Mesendoderm (in vitro differentiated cells): Measurements from ENCODE around the gene GCHFR.

Source experiments
- DNase-seq: peaks from one replicate; pipeline ENCODE4 v3.0.0; 2013
- H2AK5ac ChIP-seq: 2 replicates; pipeline ENCODE4 v1.6.1; 2013; ENCODE audit warnings: low read length, inconsistent platforms
- H2BK120ac ChIP-seq: 2 replicates; pipeline ENCODE4 v1.6.1; 2013; ENCODE audit warnings: low read depth, mild to moderate bottlenecking, low read length, moderate library complexity, mixed read lengths
- H2BK15ac ChIP-seq: replicated peaks from 2 replicates; pipeline ENCODE4 v1.6.1; 2013; ENCODE audit warnings: low read depth, mild to moderate bottlenecking, moderate library complexity
- H2BK5ac ChIP-seq: 2 replicates; pipeline ENCODE4 v1.6.1; 2013; ENCODE audit warnings: low read length, inconsistent platforms
- H3K18ac ChIP-seq: 2 replicates; pipeline ENCODE4 v1.6.1; 2013; ENCODE audit warnings: mild to moderate bottlenecking, low read length, mixed read lengths
- H3K23ac ChIP-seq: one replicate; pipeline ENCODE4 v1.6.1; 2013; ENCODE audit warnings: low read length
- H3K27ac ChIP-seq: 2 replicates; pipeline ENCODE4 v1.5.1; 2013; ENCODE audit warnings: low read depth, mild to moderate bottlenecking, inconsistent platforms, low read length, moderate library complexity
- H3K27me3 ChIP-seq: 2 replicates; pipeline ENCODE4 v1.6.1; 2013; ENCODE audit warnings: low read length, control low read depth, mild to moderate bottlenecking, inconsistent platforms; ENCODE audit not compliant: insufficient read depth, poor library complexity
- H3K36me3 ChIP-seq: 2 replicates; pipeline ENCODE4 v1.6.1; 2013; ENCODE audit warnings: low read length, inconsistent platforms; ENCODE audit not compliant: control insufficient read depth, insufficient read depth
- H3K4ac ChIP-seq: one replicate; pipeline ENCODE4 v1.6.1; 2013; ENCODE audit warnings: low read depth, mild to moderate bottlenecking, low read length, moderate library complexity
- H3K4me1 ChIP-seq: 2 replicates; pipeline ENCODE4 v1.6.1; 2013; ENCODE audit warnings: low read depth, low read length, inconsistent platforms; ENCODE audit not compliant: control insufficient read depth
- H3K4me2 ChIP-seq: 2 replicates; pipeline ENCODE4 v1.6.1; 2013; ENCODE audit warnings: low read length
- H3K4me3 ChIP-seq: 2 replicates; pipeline ENCODE4 v1.5.1; 2013; ENCODE audit warnings: mild to moderate bottlenecking, low read length
- H3K56ac ChIP-seq: one replicate; pipeline ENCODE4 v1.6.1; 2013; ENCODE audit warnings: low read length
- H3K79me1 ChIP-seq: 2 replicates; pipeline ENCODE4 v1.6.1; 2013; ENCODE audit warnings: low read length, inconsistent platforms
- H3K79me2 ChIP-seq: 2 replicates; pipeline ENCODE4 v1.6.1; 2013; ENCODE audit warnings: mild to moderate bottlenecking, low read length; ENCODE audit not compliant: control insufficient read depth, insufficient read depth
- H3K9ac ChIP-seq: 2 replicates; pipeline ENCODE4 v1.6.1; 2013; ENCODE audit warnings: low read length, inconsistent platforms
- H4K5ac ChIP-seq: one replicate; pipeline ENCODE4 v1.6.1; 2013; ENCODE audit warnings: low read length
- H4K8ac ChIP-seq: one replicate; pipeline ENCODE4 v1.6.1; 2013; ENCODE audit warnings: low read depth, mild to moderate bottlenecking, control low read depth, low read length, moderate library complexity
- WGBS: extraction: QIAGEN DNeasy Blood & Tissue Kit; methylation state at CpG from one replicate; pipeline ENCODE4 v1.1.7; 2013; ENCODE audit warnings: low lambda C conversion rate, missing lambda C conversion rate; ENCODE audit not compliant: insufficient coverage; ENCODE audit errors: extremely low coverage; 5-methylcytosine and 5-hydroxymethylcytosine counted together

The GCHFR gene

GRCh38 chr15:40785164-40785563 lies 21.3 kb downstream of the GCHFR start:
- Histone ChIP-seq H2BK15ac (no peak overlapping the region), H2AK5ac (no peak overlapping the region), H3K9ac (no peak overlapping the region), H4K8ac (no peak overlapping the region), H4K5ac (no peak overlapping the region), H2BK120ac (no peak overlapping the region), H3K56ac (no peak overlapping the region), H3K27me3 (no peaks in the 10 kb centered on the region), H2BK5ac (no peak overlapping the region), H3K27ac (no peak overlapping the region), H3K23ac (no peak overlapping the region), H3K79me1 (peaks cover 7% of the 10 kb centered on the region), H3K4me2 (no peak overlapping the region), H3K79me2 (no peaks in the 10 kb centered on the region), H3K4ac (no peak overlapping the region), H3K18ac (no peak overlapping the region), H3K4me3 (no peak overlapping the region), H3K36me3 (no peaks in the 10 kb centered on the region), H3K4me1 (peaks cover 21% of the 10 kb centered on the region)
- no peak for DNase-seq
- no CpG with 5 or more reads among the region's 3 CpGs for WGBS

- H3K27me3 ChIP-seq: no peaks in the 10 kb centered on the region
- H3K4me3 ChIP-seq: no peak overlapping the region
- peaks cover 7% of the 10 kb centered on the region for H3K79me1 ChIP-seq
- WGBS: no CpG with 5 or more reads among the region's 2 CpGs
- no peak overlapping the region for H2BK15ac ChIP-seq
- H3K4me1 ChIP-seq: peaks cover 21% of the 10 kb centered on the region
- H3K4ac ChIP-seq: no peak overlapping the region
- no peak overlapping the region for H3K27ac ChIP-seq
- no peak overlapping the region for H3K4me2 ChIP-seq
- H2BK120ac ChIP-seq: no peak overlapping the region
- H3K23ac ChIP-seq: no peak overlapping the region
- H3K79me2 ChIP-seq: no peaks in the 10 kb centered on the region
- no peak overlapping the region for H2AK5ac ChIP-seq
- H3K56ac ChIP-seq: no peak overlapping the region
- no peaks in the 10 kb centered on the region for H3K36me3 ChIP-seq
- H2BK5ac ChIP-seq: no peak overlapping the region
- H3K18ac ChIP-seq: no peak overlapping the region
- DNase-seq: no peak
- H3K9ac ChIP-seq: no peak overlapping the region
- H4K8ac ChIP-seq: no peak overlapping the region
- no peak overlapping the region for H4K5ac ChIP-seq
Observed at GRCh38 chr15:40785814-40786213, 21.9 kb downstream of the GCHFR start.

GRCh38 chr15:40787344-40787841 lies 23.5 kb downstream of the GCHFR start:
- Histone ChIP-seq H3K4me3 (no peak overlapping the region), H3K27me3 (no peaks in the 10 kb centered on the region), H3K4me1 (peaks cover 21% of the 10 kb centered on the region), H3K56ac (peak overlapping the region; percentile 38), H2AK5ac (no peak overlapping the region), H3K18ac (no peak overlapping the region), H2BK15ac (no peak overlapping the region), H3K9ac (no peak overlapping the region), H3K23ac (no peak overlapping the region), H3K79me1 (peaks cover 7% of the 10 kb centered on the region), H3K27ac (no peak overlapping the region), H2BK5ac (peak overlapping the region; percentile 45), H4K5ac (no peak overlapping the region), H3K4ac (no peak overlapping the region), H3K79me2 (no peaks in the 10 kb centered on the region), H3K36me3 (no peaks in the 10 kb centered on the region), H4K8ac (no peak overlapping the region), H3K4me2 (no peak overlapping the region), H2BK120ac (no peak overlapping the region)
- peak; percentile 93 for DNase-seq
- no CpG with 5 or more reads among the region's 4 CpGs for WGBS

DNA sequence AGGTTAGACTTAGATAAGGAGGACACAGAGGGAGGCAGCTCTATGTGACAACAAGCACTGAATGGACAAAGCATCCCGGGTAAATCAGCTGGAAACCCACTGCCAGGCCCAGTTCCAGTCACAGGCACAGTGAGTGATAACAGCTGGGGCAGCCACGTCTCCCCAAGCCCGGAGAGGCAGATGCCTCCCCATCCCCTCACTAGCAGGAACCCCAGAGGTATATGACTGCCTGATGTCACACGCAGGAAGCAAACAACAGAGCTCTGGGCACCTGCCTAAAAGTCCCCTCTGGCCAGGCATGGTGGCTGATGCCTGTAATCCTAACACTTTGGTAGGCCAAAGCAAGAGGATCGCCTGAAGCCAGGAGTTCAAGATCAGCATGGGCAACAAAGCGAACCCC lies 24.1 kb downstream of the GCHFR start:
- Histone ChIP-seq H2AK5ac (no peak overlapping the region), H2BK15ac (no peak overlapping the region), H3K79me1 (peaks cover 7% of the 10 kb centered on the region), H3K56ac (peak overlapping the region; percentile 30), H4K5ac (no peak overlapping the region), H3K4me3 (no peak overlapping the region), H3K4me1 (peaks cover 21% of the 10 kb centered on the region), H3K18ac (no peak overlapping the region), H3K9ac (no peak overlapping the region), H3K27me3 (no peaks in the 10 kb centered on the region), H2BK120ac (no peak overlapping the region), H3K4ac (no peak overlapping the region), H3K27ac (no peak overlapping the region), H2BK5ac (no peak overlapping the region), H3K23ac (no peak overlapping the region), H4K8ac (no peak overlapping the region), H3K4me2 (no peak overlapping the region), H3K36me3 (no peaks in the 10 kb centered on the region), H3K79me2 (no peaks in the 10 kb centered on the region)
- no CpG with 5 or more reads among the region's 6 CpGs for WGBS
- DNase-seq: no peak

DNA sequence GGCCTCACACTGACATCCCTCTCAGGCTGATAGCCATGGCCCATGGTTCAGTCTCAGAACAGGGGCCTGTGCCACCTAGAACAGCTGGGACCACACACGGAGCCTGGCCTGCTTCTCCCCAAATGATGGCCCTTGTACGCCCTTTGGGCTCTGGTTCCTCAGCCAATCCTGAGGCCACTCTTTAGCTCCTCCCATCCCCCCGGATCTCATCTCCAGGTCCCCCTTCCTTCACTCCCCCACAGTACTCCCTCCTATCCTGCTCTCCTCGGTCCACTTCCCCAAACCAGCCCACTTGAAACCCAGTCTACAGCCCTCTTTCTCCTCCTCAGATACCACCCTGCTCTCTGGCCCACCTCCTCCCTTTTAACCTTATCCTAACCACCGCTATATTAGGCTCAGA lies 25.3 kb downstream of the GCHFR start:
- Histone ChIP-seq H3K9ac (no peak overlapping the region), H2AK5ac (no peak overlapping the region), H2BK120ac (no peak overlapping the region), H3K36me3 (no peaks in the 10 kb centered on the region), H3K18ac (no peak overlapping the region), H3K4me1 (peaks cover 21% of the 10 kb centered on the region), H4K5ac (no peak overlapping the region), H4K8ac (no peak overlapping the region), H3K27ac (no peak overlapping the region), H3K4me3 (no peak overlapping the region), H3K4me2 (no peak overlapping the region), H3K23ac (no peak overlapping the region), H3K27me3 (no peaks in the 10 kb centered on the region), H2BK5ac (no peak overlapping the region), H3K56ac (peak overlapping the region; percentile 17), H2BK15ac (no peak overlapping the region), H3K4ac (no peak overlapping the region), H3K79me1 (peaks cover 12% of the 10 kb centered on the region), H3K79me2 (peaks cover 2% of the 10 kb centered on the region)
- no CpG with 5 or more reads among the region's 5 CpGs for WGBS
- no peak for DNase-seq

GRCh38 chr15:40789999-40790398 lies 26.1 kb downstream of the GCHFR start:
- H3K9ac ChIP-seq: no peak overlapping the region
- H3K36me3 ChIP-seq: no peaks in the 10 kb centered on the region
- no peak overlapping the region for H4K8ac ChIP-seq
- H3K23ac ChIP-seq: no peak overlapping the region
- WGBS: no CpG with 5 or more reads among the region's 8 CpGs
- no peak for DNase-seq
- no peak overlapping the region for H3K4me3 ChIP-seq
- H2BK5ac ChIP-seq: no peak overlapping the region
- H3K18ac ChIP-seq: no peak overlapping the region
- H3K27me3 ChIP-seq: no peaks in the 10 kb centered on the region
- peaks cover 2% of the 10 kb centered on the region for H3K79me2 ChIP-seq
- H3K79me1 ChIP-seq: peaks cover 10% of the 10 kb centered on the region
- no peak overlapping the region for H3K4me2 ChIP-seq
- H3K4me1 ChIP-seq: peaks cover 21% of the 10 kb centered on the region
- H2BK120ac ChIP-seq: no peak overlapping the region
- H4K5ac ChIP-seq: no peak overlapping the region
- H2BK15ac ChIP-seq: no peak overlapping the region
- no peak overlapping the region for H3K4ac ChIP-seq
- no peak overlapping the region for H2AK5ac ChIP-seq
- H3K56ac ChIP-seq: no peak overlapping the region
- H3K27ac ChIP-seq: no peak overlapping the region
